Measurements from ENCODE around the gene POU2F2. TPM values are rescaled to one million over a fixed set of nuclear protein-coding genes. Genes with fewer than 3 reads are reported as not detected.

POU2F2 gene
- total RNA-seq, 1 donor from 2014 or later = 1.6 TPM

GRCh38 chr19:42091300-42091699, 40.9 kb downstream of the POU2F2 start:
- DNase-seq (ENCODE audit: low spot score, unreplicated experiment) = no peak
- H3K27ac Mint-ChIP-seq = no peak overlapping the region
- H3K36me3 Mint-ChIP-seq (ENCODE audit: insufficient read depth) = no peaks in the 10 kb centered on the region
- H3K9me3 Mint-ChIP-seq (ENCODE audit: low read depth) = no peaks in the 10 kb centered on the region
- peaks cover 27% of the 10 kb centered on the region for H3K27me3 Mint-ChIP-seq
- H3K4me3 Mint-ChIP-seq (ENCODE audit: low read depth) = no peak overlapping the region
- H3K4me1 Mint-ChIP-seq (ENCODE audit: low read depth) = peaks cover 2% of the 10 kb centered on the region
- TF ChIP-seq, protein P1, sequence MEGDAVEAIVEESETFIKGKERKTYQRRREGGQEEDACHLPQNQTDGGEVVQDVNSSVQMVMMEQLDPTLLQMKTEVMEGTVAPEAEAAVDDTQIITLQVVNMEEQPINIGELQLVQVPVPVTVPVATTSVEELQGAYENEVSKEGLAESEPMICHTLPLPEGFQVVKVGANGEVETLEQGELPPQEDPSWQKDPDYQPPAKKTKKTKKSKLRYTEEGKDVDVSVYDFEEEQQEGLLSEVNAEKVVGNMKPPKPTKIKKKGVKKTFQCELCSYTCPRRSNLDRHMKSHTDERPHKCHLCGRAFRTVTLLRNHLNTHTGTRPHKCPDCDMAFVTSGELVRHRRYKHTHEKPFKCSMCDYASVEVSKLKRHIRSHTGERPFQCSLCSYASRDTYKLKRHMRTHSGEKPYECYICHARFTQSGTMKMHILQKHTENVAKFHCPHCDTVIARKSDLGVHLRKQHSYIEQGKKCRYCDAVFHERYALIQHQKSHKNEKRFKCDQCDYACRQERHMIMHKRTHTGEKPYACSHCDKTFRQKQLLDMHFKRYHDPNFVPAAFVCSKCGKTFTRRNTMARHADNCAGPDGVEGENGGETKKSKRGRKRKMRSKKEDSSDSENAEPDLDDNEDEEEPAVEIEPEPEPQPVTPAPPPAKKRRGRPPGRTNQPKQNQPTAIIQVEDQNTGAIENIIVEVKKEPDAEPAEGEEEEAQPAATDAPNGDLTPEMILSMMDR (IDR thresholded peaks at IDR 0.05; ENCODE audit: unreplicated experiment) = no peak

DNA sequence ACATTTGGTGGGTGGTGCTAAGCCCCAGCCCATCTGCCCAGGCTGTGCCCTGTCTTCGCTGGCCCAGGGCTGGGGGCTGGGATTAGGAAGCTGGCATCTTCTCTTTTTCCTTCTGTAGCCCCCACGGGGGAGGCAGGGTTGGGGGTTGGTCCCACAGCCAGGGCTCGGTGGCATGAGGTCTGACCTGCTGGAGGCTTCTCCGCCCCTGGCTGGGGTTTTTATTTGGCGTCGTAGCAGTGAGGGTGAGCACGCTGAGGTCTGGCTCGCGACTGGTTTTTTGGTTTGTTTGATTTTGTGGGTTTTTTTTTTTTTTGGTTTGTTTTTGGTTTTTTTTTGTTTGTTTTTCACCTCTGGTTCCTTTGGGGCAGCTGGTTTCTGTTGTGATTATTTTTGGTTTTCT, 41.6 kb downstream of the POU2F2 start:
- Mint-ChIP-seq H3K4me3 (ENCODE audit: low read depth) (no peak overlapping the region), H3K36me3 (ENCODE audit: insufficient read depth) (no peaks in the 10 kb centered on the region), H3K27ac (peak overlapping the region; percentile 13), H3K4me1 (ENCODE audit: low read depth) (peaks cover 2% of the 10 kb centered on the region), H3K27me3 (peaks cover 25% of the 10 kb centered on the region), H3K9me3 (ENCODE audit: low read depth) (no peaks in the 10 kb centered on the region)
- TF ChIP-seq, protein P1 (IDR thresholded peaks at IDR 0.05; ENCODE audit: unreplicated experiment) = no peak
- DNase-seq (ENCODE audit: low spot score, unreplicated experiment) = no peak

GRCh38 chr19:42089772-42090171, 42.5 kb downstream of the POU2F2 start:
- TF ChIP-seq, protein P1 (IDR thresholded peaks at IDR 0.05; ENCODE audit: unreplicated experiment) = no peak
- Mint-ChIP-seq H3K27ac (no peak overlapping the region), H3K9me3 (ENCODE audit: low read depth) (no peaks in the 10 kb centered on the region), H3K4me3 (ENCODE audit: low read depth) (no peak overlapping the region), H3K27me3 (peaks cover 19% of the 10 kb centered on the region), H3K36me3 (ENCODE audit: insufficient read depth) (peaks cover 3% of the 10 kb centered on the region), H3K4me1 (ENCODE audit: low read depth) (peaks cover 2% of the 10 kb centered on the region)
- no peak for DNase-seq (ENCODE audit: low spot score, unreplicated experiment)

DNA sequence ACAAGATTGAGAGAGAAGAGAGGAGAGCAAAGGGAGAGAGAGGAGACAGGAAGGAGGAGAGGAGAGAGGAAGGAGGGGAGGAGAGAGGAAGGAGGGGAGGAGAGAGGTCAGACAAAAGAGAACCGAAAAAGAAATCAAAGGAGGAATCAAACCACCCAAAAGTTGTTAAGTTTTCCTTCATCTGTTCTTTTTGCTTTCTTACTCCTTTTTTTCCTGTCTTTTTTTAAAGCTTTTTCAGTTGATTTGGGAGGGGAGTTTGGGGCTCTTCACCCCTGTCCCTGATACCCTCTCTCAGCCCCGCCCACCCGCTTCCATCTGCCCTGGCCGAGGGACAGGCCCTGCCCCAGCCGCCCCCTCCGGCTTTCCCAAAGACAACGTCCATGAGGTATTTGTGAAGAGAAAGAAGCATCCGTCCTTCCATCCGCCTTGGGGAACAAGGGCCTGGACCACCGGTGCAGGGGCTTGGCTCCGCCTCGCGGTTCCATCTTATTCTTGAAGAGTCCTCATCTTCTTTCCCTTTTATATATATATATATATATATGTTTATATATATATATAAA, 43.0 kb downstream of the POU2F2 start:
- Mint-ChIP-seq H3K9me3 (ENCODE audit: low read depth) (no peaks in the 10 kb centered on the region), H3K36me3 (ENCODE audit: insufficient read depth) (peaks cover 3% of the 10 kb centered on the region), H3K4me1 (ENCODE audit: low read depth) (peaks cover 2% of the 10 kb centered on the region), H3K4me3 (ENCODE audit: low read depth) (no peak overlapping the region), H3K27ac (no peak overlapping the region), H3K27me3 (peaks cover 14% of the 10 kb centered on the region)
- no peak for DNase-seq (ENCODE audit: low spot score, unreplicated experiment)
- TF ChIP-seq, protein P1 (IDR thresholded peaks at IDR 0.05; ENCODE audit: unreplicated experiment) = no peak

GRCh38 chr19:42088471-42089190, 43.6 kb downstream of the POU2F2 start:
- DNase-seq (ENCODE audit: low spot score, unreplicated experiment) = no peak
- Mint-ChIP-seq H3K27ac (no peak overlapping the region), H3K9me3 (ENCODE audit: low read depth) (no peaks in the 10 kb centered on the region), H3K36me3 (ENCODE audit: insufficient read depth) (peaks cover 6% of the 10 kb centered on the region), H3K4me3 (ENCODE audit: low read depth) (no peak overlapping the region), H3K4me1 (ENCODE audit: low read depth) (peaks cover 2% of the 10 kb centered on the region), H3K27me3 (peaks cover 10% of the 10 kb centered on the region)
- TF ChIP-seq, protein P1 (IDR thresholded peaks at IDR 0.05; ENCODE audit: unreplicated experiment) = no peak
